AG20443 (cell line): ENCODE data around the gene KCNMA1.
"Not testable (repeated sequence)": the region's sequence is repeated elsewhere in the genome, so short reads cannot be mapped to it uniquely, and the experiment has no call there.

Experiments used
- DNase-seq: peaks from one replicate; pipeline ENCODE4 v3.0.0; 2012; ENCODE audit warnings: low spot score, mixed read lengths

The KCNMA1 gene

GRCh38 chr10:77415313-77415960 is 222.2 kb downstream of the KCNMA1 start:
- no peak for DNase-seq

- no peak for DNase-seq
These were observed 224.4 kb downstream of the KCNMA1 start for GRCh38 chr10:77413231-77413630.

GRCh38 chr10:77412573-77413133 is 225.0 kb downstream of the KCNMA1 start:
- DNase-seq: not testable (repeated sequence)

GRCh38 chr10:77411805-77412204 is 225.8 kb downstream of the KCNMA1 start:
- no peak for DNase-seq

GRCh38 chr10:77410523-77410922 is 227.1 kb downstream of the KCNMA1 start:
- no peak for DNase-seq

- no peak for DNase-seq
These were observed 227.7 kb downstream of the KCNMA1 start for GRCh38 chr10:77409697-77410471.

GRCh38 chr10:77408259-77408658 is 229.3 kb downstream of the KCNMA1 start:
- no peak for DNase-seq

GRCh38 chr10:77406764-77407430 is 230.7 kb downstream of the KCNMA1 start:
- DNase-seq: no peak

- DNase-seq: peak; percentile 92
These were observed 231.8 kb downstream of the KCNMA1 start for GRCh38 chr10:77405771-77406241.

- no peak for DNase-seq
These were observed 232.8 kb downstream of the KCNMA1 start for GRCh38 chr10:77404810-77405209.

- DNase-seq: no peak
These were observed 233.8 kb downstream of the KCNMA1 start for GRCh38 chr10:77403761-77404160.

- DNase-seq: no peak
These were observed 235.9 kb downstream of the KCNMA1 start for GRCh38 chr10:77401683-77402082.

GRCh38 chr10:77400033-77400432 is 237.6 kb downstream of the KCNMA1 start:
- no peak for DNase-seq

GRCh38 chr10:77398986-77399755 is 238.4 kb downstream of the KCNMA1 start:
- no peak for DNase-seq

GRCh38 chr10:77398558-77398957 is 239.1 kb downstream of the KCNMA1 start:
- no peak for DNase-seq

- no peak for DNase-seq
These were observed 240.5 kb downstream of the KCNMA1 start for GRCh38 chr10:77397103-77397502.

GRCh38 chr10:77396290-77396689 is 241.3 kb downstream of the KCNMA1 start:
- DNase-seq: no peak

- no peak for DNase-seq
These were observed 243.6 kb downstream of the KCNMA1 start for GRCh38 chr10:77393821-77394501.

GRCh38 chr10:77393411-77393810 is 244.2 kb downstream of the KCNMA1 start:
- no peak for DNase-seq

GRCh38 chr10:77392851-77393250 is 244.8 kb downstream of the KCNMA1 start:
- DNase-seq: peak; percentile 94

GRCh38 chr10:77392236-77392721 is 245.3 kb downstream of the KCNMA1 start:
- DNase-seq: peak; percentile 56
